HepG2 (cell line): ENCODE results near the gene MATN1. TPM values are rescaled to one million over a fixed set of nuclear protein-coding genes. Genes with fewer than 3 reads are reported as not detected.

Experiments used
- ATAC-seq: fragments of 200-7000 bp; cut with Tn5 transposase; 3 replicates; pipeline ENCODE4 v1.9.1; 2020; ENCODE audit warnings: mild to moderate bottlenecking, moderate library complexity
- BruUV-seq: library from RNA; stranded (reverse); fragments of 400-500 nt; replicated peaks from 2 replicates; lab custom pipeline; 2021; lab: Mats Ljungman, UMichigan
- CTCF ChIA-PET: fragments of 300-600 bp; formaldehyde crosslinking; extraction: SDS; loops from one replicate; lab custom pipeline; 2021; ENCODE audit warnings: low total read pairs, inconsistent platforms, low intra/inter-chr PET ratio; lab: Yijun Ruan, JAX
- POLR2A ChIA-PET: fragments of 350-600 bp; sonication (Branson Sonifier 250); formaldehyde crosslinking; loops from one replicate; lab custom pipeline; 2020; ENCODE audit warnings: antibody characterized with exemption, inconsistent platforms; lab: Yijun Ruan, JAX
- DNase-seq: peaks from one replicate; pipeline ENCODE4 v3.0.0-alpha.2; 2015; ENCODE audit warnings: low spot score
- FAIRE-seq: peaks from 3 replicates; lab custom pipeline; 2011; peaks lifted over from hg19 to GRCh38; lab: Jason Lieb, UNC
- H2AFZ ChIP-seq: one replicate; pipeline ENCODE4 v1.6.1; 2011; ENCODE audit warnings: low read length, inconsistent platforms
- H3K27ac ChIP-seq: fragments of 300-600 bp; 3 replicates; pipeline ENCODE4 v1.8.0; 2011; ENCODE audit warnings: mixed run types, mild to moderate bottlenecking, mixed read lengths, low read length, inconsistent platforms; ENCODE audit not compliant: insufficient read depth; ENCODE audit errors: extremely low read length
- H3K27me3 ChIP-seq, 2 experiments: fragments of 200-600 bp in 1 of 2; 2 replicates in 1 of 2; 3 replicates in 1 of 2; pipeline versions ENCODE4 v1.6.0 to v1.8.0; 2011; ENCODE audit warnings: low read length in 2 of 2, mild to moderate bottlenecking in 2 of 2, moderate library complexity in 2 of 2, inconsistent platforms in 1 of 2; ENCODE audit not compliant: insufficient read depth in 2 of 2, control insufficient read depth in 1 of 2
- H3K36me3 ChIP-seq, 2 experiments: fragments of 200-600 bp in 1 of 2; replicated peaks in 1 of 2; 2 replicates in 1 of 2; 3 replicates in 1 of 2; pipeline versions ENCODE4 v1.5.1 to v1.8.0; 2011; ENCODE audit warnings: low read length in 2 of 2, inconsistent platforms in 1 of 2; ENCODE audit not compliant: insufficient read depth in 2 of 2, control insufficient read depth in 1 of 2
- H3K4me1 ChIP-seq: 2 replicates; pipeline ENCODE4 v1.5.1; 2012; ENCODE audit warnings: low read length, inconsistent platforms; ENCODE audit not compliant: insufficient read depth
- H3K4me2 ChIP-seq: 2 replicates; pipeline ENCODE4 v1.6.0; 2011; ENCODE audit warnings: low read depth, low read length, inconsistent platforms
- H3K4me3 ChIP-seq, 3 experiments: fragments of 200-600 bp in 1 of 3; sonication (generic), shearing (Covaris generic) in 1 of 3; replicated peaks in 1 of 3; 2 replicates each; pipeline ENCODE4 v1.5.1; 2011 to 2016; ENCODE audit warnings: low read length in 3 of 3, inconsistent platforms in 2 of 3, low read depth in 2 of 3, mild to moderate bottlenecking in 2 of 3, control low read depth in 1 of 3, mixed read lengths in 1 of 3; ENCODE audit not compliant: insufficient read depth in 1 of 3
- H3K79me2 ChIP-seq: one replicate; pipeline ENCODE4 v1.6.1; 2011; ENCODE audit warnings: low read length, inconsistent platforms; ENCODE audit not compliant: insufficient read depth
- H3K9ac ChIP-seq: 2 replicates; pipeline ENCODE4 v1.6.0; 2011; ENCODE audit warnings: mild to moderate bottlenecking, low read depth, low read length, inconsistent platforms; ENCODE audit not compliant: insufficient read depth
- H3K9me3 ChIP-seq: 2 replicates; pipeline ENCODE4 v1.5.1; 2012; ENCODE audit warnings: mild to moderate bottlenecking, low read length
- H4K20me1 ChIP-seq: 2 replicates; pipeline ENCODE4 v1.6.0; 2011; ENCODE audit warnings: inconsistent platforms, mild to moderate bottlenecking, low read length, moderate library complexity; ENCODE audit not compliant: insufficient read depth
- JARID2 ChIP-seq: sonication (generic); formaldehyde crosslinking; IDR thresholded peaks from 2 replicates; pipeline ENCODE4 v1.8.1; 2023; ENCODE audit warnings: missing genetic modification reagents, inconsistent platforms; ENCODE audit not compliant: insufficient replicate concordance
- MBNL3 ChIP-seq: fragments of 250-450 bp; sonication (Bioruptor Pico); conservative IDR thresholded peaks from 2 replicates; pipeline ENCODE4 v1.8.0; 2022; ENCODE audit warnings: mild to moderate bottlenecking, inconsistent platforms
- MXD4 ChIP-seq: IDR thresholded peaks from 2 replicates; pipeline ENCODE4 v1.6.1; 2016; ENCODE audit warnings: mild to moderate bottlenecking, missing biosample characterization, missing genetic modification reagents
- NFKBIZ ChIP-seq: IDR thresholded peaks from 2 replicates; pipeline ENCODE4 v1.6.1; 2018; ENCODE audit warnings: missing genetic modification reagents, missing compliant biosample characterization
- TCF7L2 ChIP-seq: IDR thresholded peaks from 2 replicates; pipeline ENCODE4 v1.6.1; 2011; ENCODE audit warnings: mild to moderate bottlenecking, low read depth, low read length, moderate library complexity
- ZBTB10 ChIP-seq: sonication (generic); formaldehyde crosslinking; IDR thresholded peaks from 2 replicates; pipeline ENCODE4 v1.4.0; 2020; ENCODE audit warnings: missing genetic modification reagents, borderline replicate concordance
- ZBTB38 ChIP-seq: sonication (generic); formaldehyde crosslinking; IDR thresholded peaks from 2 replicates; pipeline ENCODE4 v1.5.1; 2020; ENCODE audit warnings: mild to moderate bottlenecking, missing genetic modification reagents
- ZNF629 ChIP-seq: sonication (generic); formaldehyde crosslinking; conservative IDR thresholded peaks from 2 replicates; pipeline ENCODE4 v1.5.0; 2020; ENCODE audit warnings: missing genetic modification reagents
- WGBS: methylation state at CpG from one replicate; pipeline ENCODE4 v1.1.6; 2017; ENCODE audit warnings: low lambda C conversion rate; 5-methylcytosine and 5-hydroxymethylcytosine counted together
- in situ Hi-C: cut with HindIII; loops from 2 replicates; pipeline ENCODE4 v1.10.0; 2017; ENCODE audit warnings: low pct_unique_long_range_greater_than_20kb; ENCODE audit not compliant: extremely low pct_ligation_motif_present
- intact Hi-C: fragments of 100-400 bp; cut with micrococcal nuclease; formaldehyde crosslinking; loops from one replicate; pipeline ENCODE4 v1.10.0; 2022; ENCODE audit not compliant: unreplicated experiment
- polyA plus RNA-seq, 8 experiments: library from polyadenylated mRNA; depleted of rRNA in 3 of 8; stranded (reverse) in 7 of 8; unstranded in 1 of 8; fragments of >200 nt; fragmentation: Illumina TruSeq in 4 of 8; extraction: Trizol in 4 of 8; gene quantifications; 2 replicates each; pipeline versions ENCODE4 v1.2.1 to v1.2.3, GENCODE V29; 2011 to 2016; ENCODE audit warnings: low read depth in 4 of 8, missing spikeins in 1 of 8, mixed read lengths in 1 of 8; ENCODE audit not compliant: insufficient read depth in 1 of 8
- total RNA-seq, 5 experiments: library from RNA; depleted of rRNA; stranded (reverse); fragments of >200 nt; fragmentation: Illumina TruSeq; extraction: Trizol; gene quantifications; 2 replicates each; pipeline ENCODE4 v1.2.3, GENCODE V29; 2016; ENCODE audit warnings: low read depth in 1 of 5
- TF ChIP-seq, protein P1 (sequence below): sonication (generic); formaldehyde crosslinking; IDR thresholded peaks from 2 replicates; pipeline ENCODE4 v1.5.0; 2020; ENCODE audit warnings: mild to moderate bottlenecking, missing genetic modification reagents, borderline replicate concordance

Gene MATN1
- total and polyA plus RNA-seq, 2 of the 13 experiments (the other 11 are each of a cell fraction or from before 2014, with no cell fraction given) = 0.04 to 0.05 TPM

DNA sequence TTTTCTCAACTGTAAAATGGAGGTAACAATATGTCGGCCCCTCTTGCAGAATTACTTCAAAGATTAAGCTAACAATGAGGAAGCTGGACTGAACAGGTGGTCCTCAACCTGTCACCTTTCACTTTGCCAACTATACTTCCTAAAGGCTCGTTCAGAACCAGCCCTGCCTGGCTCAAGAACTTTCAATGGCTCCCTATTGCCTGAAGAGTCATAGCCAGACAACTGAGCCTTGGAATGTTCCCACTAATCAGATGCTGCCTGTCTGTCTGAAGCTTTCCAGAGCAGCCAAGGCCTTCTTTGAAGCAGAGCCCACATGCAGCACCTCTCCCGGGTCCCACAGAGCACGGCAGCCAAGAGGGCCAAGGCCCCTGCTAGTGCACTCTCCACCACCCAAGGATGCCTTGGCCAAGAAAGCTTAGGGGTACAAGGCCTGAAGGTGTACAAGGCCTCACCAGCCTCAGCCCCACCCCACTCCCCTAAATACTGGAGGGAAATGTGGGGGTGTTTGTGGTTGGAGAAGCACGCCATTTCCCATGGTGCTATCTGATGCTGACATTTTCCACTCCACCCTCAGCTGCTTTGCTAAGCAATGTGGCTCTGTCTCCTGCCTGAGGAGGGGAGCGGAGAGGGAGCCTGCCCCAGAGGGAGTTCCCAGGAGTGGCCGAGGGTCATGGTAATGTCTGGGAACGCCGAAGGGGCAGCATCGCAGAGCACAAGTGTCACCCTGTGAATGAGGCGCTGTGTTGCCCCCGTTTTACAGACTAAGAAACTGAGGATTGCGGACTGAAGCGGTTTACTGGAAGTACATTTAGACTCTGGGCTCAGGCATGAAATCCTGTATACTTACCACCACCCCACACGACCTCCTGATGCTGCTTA lies 42.4 kb upstream of the MATN1 start:
- Histone ChIP-seq H4K20me1 (no peaks in the 10 kb centered on the region), H3K4me3 (no peak overlapping the region), H3K79me2 (no peaks in the 10 kb centered on the region), H2AFZ (no peak overlapping the region), H3K27me3 (peaks cover 0 to 24% of the 10 kb centered on the region in 2 experiments; a peak in 2 of 5 replicates), H3K27ac (no peak overlapping the region), H3K4me2 (no peak overlapping the region), H3K4me1 (peaks cover 31% of the 10 kb centered on the region), H3K9me3 (no peaks in the 10 kb centered on the region), H3K36me3 (no peaks in the 10 kb centered on the region), H3K9ac (no peak overlapping the region)
- ChIA-PET CTCF (no interaction called here), POLR2A (no interaction called here)
- no TSS peak for BruUV-seq
- intact Hi-C loops = no loop called here
- FAIRE-seq (no peak), ATAC-seq (no peak), DNase-seq (no peak)
- in situ Hi-C loops = no loop called here
- TF ChIP-seq ZNF629 (CRISPR knock-in tag) (0 out of 2 replicates have a peak, but pooled peaks have one; percentile 15), ZBTB10 (CRISPR knock-in tag) (no peak)
- 52% methylated on average over 11 of the region's 15 CpGs for WGBS

GRCh38 chr1:30764939-30765555 lies 41.7 kb upstream of the MATN1 start:
- H3K36me3 ChIP-seq = no peaks in the 10 kb centered on the region
- peaks cover 0 to 31% of the 10 kb centered on the region in 2 experiments; a peak in 2 of 5 replicates for H3K27me3 ChIP-seq
- intact Hi-C loops (no loop called here), in situ Hi-C loops (no loop called here)
- WGBS = 79% methylated on average over 17 of the region's 18 CpGs
- peaks cover 25% of the 10 kb centered on the region for H3K4me1 ChIP-seq
- H3K4me2 ChIP-seq = no peak overlapping the region
- no peaks in the 10 kb centered on the region for H4K20me1 ChIP-seq
- no peak for DNase-seq
- no peak overlapping the region for H2AFZ ChIP-seq
- H3K4me3 ChIP-seq = no peak overlapping the region
- no peak overlapping the region for H3K27ac ChIP-seq
- no peak for ATAC-seq
- H3K79me2 ChIP-seq = no peaks in the 10 kb centered on the region
- FAIRE-seq = no peak
- no peaks in the 10 kb centered on the region for H3K9me3 ChIP-seq
- BruUV-seq = no TSS peak
- H3K9ac ChIP-seq = no peak overlapping the region
- POLR2A ChIA-PET = no interaction called here
- CTCF ChIA-PET = no interaction called here
- no peak for TF ChIP-seq TCF7L2
- TF ChIP-seq MBNL3 (CRISPR knock-in tag) = no peak
- TF ChIP-seq MXD4 (CRISPR knock-in tag) = no peak
- TF ChIP-seq ZBTB38 (CRISPR knock-in tag) = no peak
- TF ChIP-seq, protein P1, sequence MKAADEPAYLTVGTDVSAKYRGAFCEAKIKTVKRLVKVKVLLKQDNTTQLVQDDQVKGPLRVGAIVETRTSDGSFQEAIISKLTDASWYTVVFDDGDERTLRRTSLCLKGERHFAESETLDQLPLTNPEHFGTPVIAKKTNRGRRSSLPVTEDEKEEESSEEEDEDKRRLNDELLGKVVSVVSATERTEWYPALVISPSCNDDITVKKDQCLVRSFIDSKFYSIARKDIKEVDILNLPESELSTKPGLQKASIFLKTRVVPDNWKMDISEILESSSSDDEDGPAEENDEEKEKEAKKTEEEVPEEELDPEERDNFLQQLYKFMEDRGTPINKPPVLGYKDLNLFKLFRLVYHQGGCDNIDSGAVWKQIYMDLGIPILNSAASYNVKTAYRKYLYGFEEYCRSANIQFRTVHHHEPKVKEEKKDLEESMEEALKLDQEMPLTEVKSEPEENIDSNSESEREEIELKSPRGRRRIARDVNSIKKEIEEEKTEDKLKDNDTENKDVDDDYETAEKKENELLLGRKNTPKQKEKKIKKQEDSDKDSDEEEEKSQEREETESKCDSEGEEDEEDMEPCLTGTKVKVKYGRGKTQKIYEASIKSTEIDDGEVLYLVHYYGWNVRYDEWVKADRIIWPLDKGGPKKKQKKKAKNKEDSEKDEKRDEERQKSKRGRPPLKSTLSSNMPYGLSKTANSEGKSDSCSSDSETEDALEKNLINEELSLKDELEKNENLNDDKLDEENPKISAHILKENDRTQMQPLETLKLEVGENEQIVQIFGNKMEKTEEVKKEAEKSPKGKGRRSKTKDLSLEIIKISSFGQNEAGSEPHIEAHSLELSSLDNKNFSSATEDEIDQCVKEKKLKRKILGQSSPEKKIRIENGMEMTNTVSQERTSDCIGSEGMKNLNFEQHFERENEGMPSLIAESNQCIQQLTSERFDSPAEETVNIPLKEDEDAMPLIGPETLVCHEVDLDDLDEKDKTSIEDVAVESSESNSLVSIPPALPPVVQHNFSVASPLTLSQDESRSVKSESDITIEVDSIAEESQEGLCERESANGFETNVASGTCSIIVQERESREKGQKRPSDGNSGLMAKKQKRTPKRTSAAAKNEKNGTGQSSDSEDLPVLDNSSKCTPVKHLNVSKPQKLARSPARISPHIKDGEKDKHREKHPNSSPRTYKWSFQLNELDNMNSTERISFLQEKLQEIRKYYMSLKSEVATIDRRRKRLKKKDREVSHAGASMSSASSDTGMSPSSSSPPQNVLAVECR (CRISPR knock-in tag) = no peak
- no peak for TF ChIP-seq JARID2
- no peak for TF ChIP-seq NFKBIZ (CRISPR knock-in tag)
